H9 (cell line): ENCODE data around the gene NF1. TPM values are rescaled to one million over a fixed set of nuclear protein-coding genes. Genes with fewer than 3 reads are reported as not detected.

Experiments used
- DNase-seq: peaks from one replicate; pipeline ENCODE4 v3.0.0-alpha.2; 2017
- H2AFZ ChIP-seq: one replicate; pipeline ENCODE4 v1.6.1; 2013; ENCODE audit warnings: mild to moderate bottlenecking, low read length, control low read depth, moderate library complexity
- H2AK5ac ChIP-seq: 2 replicates; pipeline ENCODE4 v1.6.1; 2013; ENCODE audit warnings: low read length, control low read depth, mixed read lengths; ENCODE audit not compliant: insufficient read length
- H2BK120ac ChIP-seq: one replicate; pipeline ENCODE4 v1.6.1; 2013; ENCODE audit warnings: low read depth, mild to moderate bottlenecking, low read length, control low read depth, inconsistent platforms; ENCODE audit not compliant: poor library complexity, severe bottlenecking
- H2BK12ac ChIP-seq: 2 replicates; pipeline ENCODE4 v1.6.1; 2013; ENCODE audit warnings: low read length, control low read depth, mixed read lengths, low read depth; ENCODE audit not compliant: insufficient read length
- H2BK15ac ChIP-seq: 2 replicates; pipeline ENCODE4 v1.6.1; 2013; ENCODE audit warnings: low read depth, low read length, control low read depth
- H2BK20ac ChIP-seq: one replicate; pipeline ENCODE4 v1.6.1; 2013; ENCODE audit warnings: low read depth, mild to moderate bottlenecking, low read length, control low read depth, inconsistent platforms; ENCODE audit not compliant: poor library complexity, severe bottlenecking
- H2BK5ac ChIP-seq: 2 replicates; pipeline ENCODE4 v1.6.1; 2013; ENCODE audit warnings: low read length, control low read depth, mixed read lengths; ENCODE audit not compliant: insufficient read length
- H3K14ac ChIP-seq: 2 replicates; pipeline ENCODE4 v1.6.1; 2013; ENCODE audit warnings: low read length, control low read depth; ENCODE audit not compliant: insufficient read depth
- H3K18ac ChIP-seq: 2 replicates; pipeline ENCODE4 v1.6.1; 2013; ENCODE audit warnings: low read depth, mild to moderate bottlenecking, mixed read lengths, low read length, control low read depth; ENCODE audit not compliant: insufficient read length
- H3K23ac ChIP-seq: 2 replicates; pipeline ENCODE4 v1.6.1; 2013; ENCODE audit warnings: low read length, control low read depth, mixed read lengths, low read depth; ENCODE audit not compliant: insufficient read length
- H3K23me2 ChIP-seq: 2 replicates; pipeline ENCODE4 v1.6.1; 2013; ENCODE audit warnings: low read depth, mild to moderate bottlenecking, mixed read lengths, low read length, control low read depth; ENCODE audit not compliant: insufficient read length, poor library complexity, severe bottlenecking
- H3K27ac ChIP-seq: 2 replicates; pipeline ENCODE4 v1.5.1; 2013; ENCODE audit warnings: low read length, control low read depth, mixed read lengths, low read depth; ENCODE audit not compliant: insufficient read length
- H3K27me3 ChIP-seq: 2 replicates; pipeline ENCODE4 v1.6.1; 2013; ENCODE audit warnings: low read length, control low read depth, inconsistent platforms; ENCODE audit not compliant: insufficient read depth
- H3K4ac ChIP-seq: 2 replicates; pipeline ENCODE4 v1.6.1; 2013; ENCODE audit warnings: low read depth, mild to moderate bottlenecking, control low read depth, inconsistent platforms, low read length, moderate library complexity
- H3K4me1 ChIP-seq: 2 replicates; pipeline ENCODE4 v1.6.1; 2013; ENCODE audit warnings: low read length, control low read depth, inconsistent platforms; ENCODE audit not compliant: insufficient read depth
- H3K4me2 ChIP-seq: 2 replicates; pipeline ENCODE4 v1.6.1; 2013; ENCODE audit warnings: low read length, control low read depth, mixed read lengths; ENCODE audit not compliant: insufficient read length, insufficient read depth
- H3K56ac ChIP-seq: 2 replicates; pipeline ENCODE4 v1.6.1; 2013; ENCODE audit warnings: low read depth, mild to moderate bottlenecking, mixed read lengths, low read length, control low read depth; ENCODE audit not compliant: insufficient read length
- H3K79me1 ChIP-seq: 2 replicates; pipeline ENCODE4 v1.6.1; 2013; ENCODE audit warnings: low read depth, mild to moderate bottlenecking, moderate library complexity, low read length, control low read depth, inconsistent platforms; ENCODE audit not compliant: insufficient read depth, poor library complexity, severe bottlenecking
- H3K79me2 ChIP-seq: 2 replicates; pipeline ENCODE4 v1.6.1; 2013; ENCODE audit warnings: low read length, control low read depth, inconsistent platforms; ENCODE audit not compliant: insufficient read depth
- H3K9ac ChIP-seq: 2 replicates; pipeline ENCODE4 v1.6.1; 2013; ENCODE audit warnings: low read length, control low read depth, mixed read lengths; ENCODE audit not compliant: insufficient read length; ENCODE audit errors: extremely low read depth
- H3K9me3 ChIP-seq: one replicate; pipeline ENCODE4 v1.6.1; 2013; ENCODE audit warnings: low read depth, low read length, inconsistent platforms; ENCODE audit not compliant: control insufficient read depth
- H3T11ph ChIP-seq: one replicate; pipeline ENCODE4 v1.6.1; 2013; ENCODE audit warnings: mild to moderate bottlenecking, low read length, control low read depth, inconsistent platforms
- H4K20me1 ChIP-seq: one replicate; pipeline ENCODE4 v1.6.1; 2013; ENCODE audit not compliant: control insufficient read depth, insufficient read length, insufficient read depth
- H4K5ac ChIP-seq: 2 replicates; pipeline ENCODE4 v1.6.1; 2013; ENCODE audit warnings: low read depth, mild to moderate bottlenecking, mixed read lengths, low read length, control low read depth; ENCODE audit not compliant: insufficient read length
- H4K8ac ChIP-seq: replicated peaks from 2 replicates; pipeline ENCODE4 v1.6.1; 2013; ENCODE audit warnings: low read length, control low read depth, mixed read lengths, low read depth; ENCODE audit not compliant: insufficient read length
- H4K91ac ChIP-seq: 2 replicates; pipeline ENCODE4 v1.6.1; 2013; ENCODE audit warnings: low read depth, mild to moderate bottlenecking, moderate library complexity, mixed read lengths, low read length, control low read depth; ENCODE audit not compliant: insufficient read length
- H3K27ac Mint-ChIP-seq, 3 experiments: 2 replicates in 2 of 3; 3 replicates in 1 of 3; pipeline ENCODE4 v1.8.0; 2020 to 2021; ENCODE audit warnings: mixed read lengths in 3 of 3, mild to moderate bottlenecking in 1 of 3, moderate library complexity in 1 of 3
- H3K27me3 Mint-ChIP-seq: 2 replicates; pipeline ENCODE4 v1.8.0; 2021; ENCODE audit warnings: low read depth, mild to moderate bottlenecking, moderate library complexity, mixed read lengths
- H3K36me3 Mint-ChIP-seq, 3 experiments: 2 replicates in 2 of 3; 3 replicates in 1 of 3; pipeline ENCODE4 v1.8.0; 2020 to 2021; ENCODE audit warnings: low read depth in 3 of 3, mixed read lengths in 3 of 3; ENCODE audit not compliant: insufficient read depth in 1 of 3
- H3K4me1 Mint-ChIP-seq, 2 experiments: 2 replicates each; pipeline ENCODE4 v1.8.0; 2020; ENCODE audit warnings: mixed read lengths in 2 of 2
- H3K4me3 Mint-ChIP-seq, 2 experiments: 2 replicates in 1 of 2; 3 replicates in 1 of 2; pipeline ENCODE4 v1.8.0; 2020 to 2021; ENCODE audit warnings: mild to moderate bottlenecking in 2 of 2, mixed read lengths in 2 of 2, moderate library complexity in 1 of 2
- H3K9me3 Mint-ChIP-seq, 2 experiments: 2 replicates in 1 of 2; 3 replicates in 1 of 2; pipeline ENCODE4 v1.8.0; 2020; ENCODE audit warnings: mild to moderate bottlenecking in 2 of 2, mixed read lengths in 2 of 2, moderate library complexity in 1 of 2
- WGBS: extraction: QIAGEN DNeasy Blood & Tissue Kit; methylation state at CpG from one replicate; pipeline ENCODE4 v1.1.7; 2013; ENCODE audit warnings: missing lambda C conversion rate, low lambda C conversion rate, mixed read lengths; ENCODE audit not compliant: insufficient read length; ENCODE audit errors: extremely low coverage; 5-methylcytosine and 5-hydroxymethylcytosine counted together
- total RNA-seq: library from RNA; stranded (reverse); gene quantifications from 2 replicates; pipeline ENCODE4 v1.2.1, GENCODE V29; 2021
- TF ChIP-seq, protein P1 (sequence below): fragments of 200-600 bp; sonication (generic); conservative IDR thresholded peaks from 3 replicates; pipeline ENCODE4 v1.8.0; 2021; ENCODE audit warnings: antibody characterized with exemption, mild to moderate bottlenecking

Gene NF1
- total RNA-seq, 1 experiment from 2014 or later = 38.1 TPM

DNA sequence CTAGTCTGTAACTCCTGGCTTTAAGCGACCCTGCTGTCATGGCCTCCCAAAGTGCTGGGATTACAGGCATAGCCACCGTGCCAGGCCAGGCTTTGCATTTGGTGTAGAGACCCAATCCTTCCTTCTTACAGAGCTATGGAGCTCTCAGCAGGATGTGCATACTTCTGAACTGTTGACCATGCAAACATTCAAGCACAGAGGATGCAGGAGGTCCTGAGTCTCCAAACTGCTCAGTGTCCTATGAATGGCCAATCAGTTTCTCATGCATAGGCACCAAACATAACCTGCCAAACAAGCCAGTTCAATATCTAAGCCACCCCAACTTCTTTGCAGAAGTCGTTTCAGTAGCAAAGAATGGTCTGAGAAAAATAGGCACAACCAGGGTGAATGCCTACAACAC is 40.0 kb upstream of the NF1 start:
- no peak overlapping the region for H4K5ac ChIP-seq
- Mint-ChIP-seq H3K36me3 (no peaks in the 10 kb centered on the region; a peak in 1 of 7 replicates), H3K4me1 (peaks cover 0 to 2% of the 10 kb centered on the region in 2 experiments; a peak in 1 of 4 replicates), H3K27me3 (no peaks in the 10 kb centered on the region; the same call in 1 of the 2 replicates), H3K9me3 (peaks cover 2 to 4% of the 10 kb centered on the region in 2 experiments; a peak in 2 of 5 replicates), H3K4me3 (no peak overlapping the region), H3K27ac (no peak overlapping the region)
- H2BK120ac ChIP-seq = no peak overlapping the region
- no peak overlapping the region for H4K91ac ChIP-seq
- H3K14ac ChIP-seq = no peak overlapping the region
- H3T11ph ChIP-seq = no peak overlapping the region
- H2AK5ac ChIP-seq = no peak overlapping the region
- H4K20me1 ChIP-seq = no peaks in the 10 kb centered on the region
- H3K79me1 ChIP-seq = no peaks in the 10 kb centered on the region
- DNase-seq = no peak
- no peak overlapping the region for H4K8ac ChIP-seq
- H3K27me3 ChIP-seq = no peaks in the 10 kb centered on the region
- no peak overlapping the region for H3K9ac ChIP-seq
- H2BK20ac ChIP-seq = no peak overlapping the region
- H3K27ac ChIP-seq = no peak overlapping the region
- H3K4me1 ChIP-seq = no peaks in the 10 kb centered on the region; the same call in 1 of the 2 replicates
- no peak overlapping the region for H2AFZ ChIP-seq
- no peaks in the 10 kb centered on the region for H3K79me2 ChIP-seq
- H2BK5ac ChIP-seq = no peak overlapping the region
- H3K4me2 ChIP-seq = no peak overlapping the region
- H3K23ac ChIP-seq = no peak overlapping the region
- no peak overlapping the region for H2BK15ac ChIP-seq
- TF ChIP-seq, protein P1, sequence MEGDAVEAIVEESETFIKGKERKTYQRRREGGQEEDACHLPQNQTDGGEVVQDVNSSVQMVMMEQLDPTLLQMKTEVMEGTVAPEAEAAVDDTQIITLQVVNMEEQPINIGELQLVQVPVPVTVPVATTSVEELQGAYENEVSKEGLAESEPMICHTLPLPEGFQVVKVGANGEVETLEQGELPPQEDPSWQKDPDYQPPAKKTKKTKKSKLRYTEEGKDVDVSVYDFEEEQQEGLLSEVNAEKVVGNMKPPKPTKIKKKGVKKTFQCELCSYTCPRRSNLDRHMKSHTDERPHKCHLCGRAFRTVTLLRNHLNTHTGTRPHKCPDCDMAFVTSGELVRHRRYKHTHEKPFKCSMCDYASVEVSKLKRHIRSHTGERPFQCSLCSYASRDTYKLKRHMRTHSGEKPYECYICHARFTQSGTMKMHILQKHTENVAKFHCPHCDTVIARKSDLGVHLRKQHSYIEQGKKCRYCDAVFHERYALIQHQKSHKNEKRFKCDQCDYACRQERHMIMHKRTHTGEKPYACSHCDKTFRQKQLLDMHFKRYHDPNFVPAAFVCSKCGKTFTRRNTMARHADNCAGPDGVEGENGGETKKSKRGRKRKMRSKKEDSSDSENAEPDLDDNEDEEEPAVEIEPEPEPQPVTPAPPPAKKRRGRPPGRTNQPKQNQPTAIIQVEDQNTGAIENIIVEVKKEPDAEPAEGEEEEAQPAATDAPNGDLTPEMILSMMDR = no peak
- H3K18ac ChIP-seq = no peak overlapping the region
- H3K23me2 ChIP-seq = no peaks in the 10 kb centered on the region
- no peaks in the 10 kb centered on the region for H3K9me3 ChIP-seq
- no CpG with 5 or more reads among the region's 3 CpGs for WGBS
- no peak overlapping the region for H2BK12ac ChIP-seq
- no peak overlapping the region for H3K4ac ChIP-seq
- no peak overlapping the region for H3K56ac ChIP-seq
